Pancreas (tissue), 10 donors: ENCODE data around the gene SBNO2. TPM values are rescaled to one million over a fixed set of nuclear protein-coding genes. Genes with fewer than 3 reads are reported as not detected.
"Not testable (repeated sequence)": the region's sequence is repeated elsewhere in the genome, so short reads cannot be mapped to it uniquely, and the experiment has no call there.

Experiments
- ATAC-seq, 4 donors: fragments of 200-7000 bp; cut with Tn5 transposase; one replicate each; pipeline versions ENCODE4 v1.8.0 to v1.9.1; 2020; ENCODE audit warnings: mild to moderate bottlenecking in 4 of 4, moderate library complexity in 4 of 4
- DNase-seq, 6 donors: peaks; one replicate each; pipeline ENCODE4 v3.0.0-alpha.2; 2020
- FAIRE-seq: peaks from 2 replicates; lab custom pipeline; 2012; peaks lifted over from hg19 to GRCh38; lab: Jason Lieb, UNC
- H3K27ac ChIP-seq, 4 donors: fragments of 200-600 bp; sonication (generic); 1 replicate in 3 of 4; 2 replicates in 1 of 4; pipeline versions ENCODE4 v1.5.0 to v1.8.0; 2020
- H3K27me3 ChIP-seq, 4 donors: fragments of 200-600 bp; one replicate each; pipeline ENCODE4 v1.8.0; 2021
- H3K36me3 ChIP-seq, 3 donors: fragments of 200-600 bp; sonication (generic) in 1 of 3; one replicate each; pipeline versions ENCODE4 v1.5.0 to v1.8.0; 2020 to 2021
- H3K4me1 ChIP-seq, 3 donors: fragments of 200-600 bp; one replicate each; pipeline ENCODE4 v1.8.0; 2021
- H3K4me3 ChIP-seq, 4 donors: fragments of 200-600 bp; sonication (generic) in 2 of 4; one replicate each; pipeline versions ENCODE4 v1.5.0 to v1.8.0; 2020 to 2021
- H3K9me3 ChIP-seq, 4 donors: fragments of 200-600 bp; one replicate each; pipeline ENCODE4 v1.8.0; 2021
- WGBS, 2 donors: extraction: QIAGEN DNeasy Blood & Tissue Kit; methylation state at CpG; one replicate each; pipeline ENCODE4 v1.1.7; 2013; 5-methylcytosine and 5-hydroxymethylcytosine counted together
- intact Hi-C, 3 donors: fragments of 100-400 bp; cut with DNase I; formaldehyde crosslinking; loops; one replicate each; pipeline versions ENCODE4 v1.11.1 to v1.14.2; 2022
- polyA plus RNA-seq, 2 donors: library from polyadenylated mRNA; stranded (reverse); fragments of 200-250 nt; gene quantifications; one replicate each; pipeline ENCODE4 v1.2.3, GENCODE V29; 2013
- total RNA-seq, 6 donors: library from RNA; stranded (reverse); fragmentation: NEBNext Ultra II Directional in 4 of 6; extraction: Animal tissue kit (Norgen Biotek cat#: 25700) in 4 of 6; gene quantifications; one replicate each; pipeline versions ENCODE4 v1.2.1 to v1.2.4, GENCODE V29; 2021 to 2023
- TF ChIP-seq, protein P1 (sequence below), 4 donors: fragments of 200-600 bp; sonication (generic) in 3 of 4; IDR thresholded peaks; one replicate each; pipeline versions ENCODE4 v1.5.0 to v1.8.0; 2021; ENCODE audit warnings: antibody characterized with exemption in 4 of 4
- donor health status: healthy with polysubstance abuse.
- donor health status: DM: no; HTN: no; CAD: no; lungs with moderate emphysema.
- donor health status: DM: no; HTN: no; CAD: no.
- donor health status: control.
- donor health status: control.
- donor health status: Bipolar disorder and iron deficiency.
- donor health status: DM: yes; HTN: yes; CAD: no.
- donor health status: DM: no; HTN: no; CAD: no.
- donor health status: DM: no; HTN: no; CAD: no.
- donor health status: DM: yes; HTN: yes; CAD: no.

SBNO2 gene
- total and polyA plus RNA-seq, 8 donors = 16.8 to 53.9 (median 27.4) TPM

- intact Hi-C loops = loop anchor here in 1 of 3 donors (5.0 kb wide), 1 partner anchor 71 kb away; no protein-coding TSS in a partner anchor
- FAIRE-seq = no peak
- Histone ChIP-seq H3K36me3 (peaks cover 3 to 48% (median 31%) of the 10 kb centered on the region in 3 donors), H3K27me3 (no peaks in the 10 kb centered on the region), H3K4me3 (no peak overlapping the region), H3K27ac (no peak overlapping the region), H3K4me1 (peaks cover 0 to 7% (median 6%) of the 10 kb centered on the region in 3 donors), H3K9me3 (no peaks in the 10 kb centered on the region)
- 92 to 95% methylated on average over 35 of the region's 35 CpGs for WGBS, 2 donors
- ATAC-seq = no peak
- peak in 2 of 6 donors; percentile 33 to 79 for DNase-seq
- TF ChIP-seq, protein P1, sequence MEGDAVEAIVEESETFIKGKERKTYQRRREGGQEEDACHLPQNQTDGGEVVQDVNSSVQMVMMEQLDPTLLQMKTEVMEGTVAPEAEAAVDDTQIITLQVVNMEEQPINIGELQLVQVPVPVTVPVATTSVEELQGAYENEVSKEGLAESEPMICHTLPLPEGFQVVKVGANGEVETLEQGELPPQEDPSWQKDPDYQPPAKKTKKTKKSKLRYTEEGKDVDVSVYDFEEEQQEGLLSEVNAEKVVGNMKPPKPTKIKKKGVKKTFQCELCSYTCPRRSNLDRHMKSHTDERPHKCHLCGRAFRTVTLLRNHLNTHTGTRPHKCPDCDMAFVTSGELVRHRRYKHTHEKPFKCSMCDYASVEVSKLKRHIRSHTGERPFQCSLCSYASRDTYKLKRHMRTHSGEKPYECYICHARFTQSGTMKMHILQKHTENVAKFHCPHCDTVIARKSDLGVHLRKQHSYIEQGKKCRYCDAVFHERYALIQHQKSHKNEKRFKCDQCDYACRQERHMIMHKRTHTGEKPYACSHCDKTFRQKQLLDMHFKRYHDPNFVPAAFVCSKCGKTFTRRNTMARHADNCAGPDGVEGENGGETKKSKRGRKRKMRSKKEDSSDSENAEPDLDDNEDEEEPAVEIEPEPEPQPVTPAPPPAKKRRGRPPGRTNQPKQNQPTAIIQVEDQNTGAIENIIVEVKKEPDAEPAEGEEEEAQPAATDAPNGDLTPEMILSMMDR (IDR thresholded peaks at IDR 0.05) = no peak
These were observed 58.2 kb downstream of the SBNO2 start for GRCh38 chr19:1115646-1116420.

GRCh38 chr19:1114728-1115127 is 59.3 kb downstream of the SBNO2 start:
- H3K9me3 ChIP-seq, H3K4me1 ChIP-seq, H3K4me3 ChIP-seq, ATAC-seq, H3K27ac ChIP-seq, DNase-seq, H3K27me3 ChIP-seq, FAIRE-seq: not testable (repeated sequence)
- H3K36me3 ChIP-seq = peaks cover 2 to 41% (median 23%) of the 10 kb centered on the region in 3 donors
- 90 to 97% methylated on average over 9 of the region's 9 CpGs for WGBS, 2 donors
- intact Hi-C loops = loop anchor here in 2 of 3 donors (5.0 kb wide), 2 partner anchors 73 to 78 kb away; no protein-coding TSS in a partner anchor

- ATAC-seq (no peak), DNase-seq (peak in 3 of 6 donors; percentile 55 to 83 (median 61)), FAIRE-seq (no peak)
- H3K27ac ChIP-seq = peak overlapping the region in 3 of 4 donors; percentile 18 to 69 (median 41)
- H3K4me3 ChIP-seq = no peak overlapping the region
- WGBS, 2 donors = 92 to 94% methylated on average over 25 of the region's 25 CpGs
- intact Hi-C loops = loop anchor here in 1 of 3 donors (5.0 kb wide), 1 partner anchor 78 kb away; no protein-coding TSS in a partner anchor
- H3K9me3 ChIP-seq = no peaks in the 10 kb centered on the region
- peaks cover 0 to 7% (median 6%) of the 10 kb centered on the region in 3 donors for H3K4me1 ChIP-seq
- peaks cover 0 to 34% (median 16%) of the 10 kb centered on the region in 3 donors for H3K36me3 ChIP-seq
- no peaks in the 10 kb centered on the region for H3K27me3 ChIP-seq
- TF ChIP-seq, protein P1 (IDR thresholded peaks at IDR 0.05) = no peak
These were observed 60.0 kb downstream of the SBNO2 start for GRCh38 chr19:1113986-1114483.

DNA sequence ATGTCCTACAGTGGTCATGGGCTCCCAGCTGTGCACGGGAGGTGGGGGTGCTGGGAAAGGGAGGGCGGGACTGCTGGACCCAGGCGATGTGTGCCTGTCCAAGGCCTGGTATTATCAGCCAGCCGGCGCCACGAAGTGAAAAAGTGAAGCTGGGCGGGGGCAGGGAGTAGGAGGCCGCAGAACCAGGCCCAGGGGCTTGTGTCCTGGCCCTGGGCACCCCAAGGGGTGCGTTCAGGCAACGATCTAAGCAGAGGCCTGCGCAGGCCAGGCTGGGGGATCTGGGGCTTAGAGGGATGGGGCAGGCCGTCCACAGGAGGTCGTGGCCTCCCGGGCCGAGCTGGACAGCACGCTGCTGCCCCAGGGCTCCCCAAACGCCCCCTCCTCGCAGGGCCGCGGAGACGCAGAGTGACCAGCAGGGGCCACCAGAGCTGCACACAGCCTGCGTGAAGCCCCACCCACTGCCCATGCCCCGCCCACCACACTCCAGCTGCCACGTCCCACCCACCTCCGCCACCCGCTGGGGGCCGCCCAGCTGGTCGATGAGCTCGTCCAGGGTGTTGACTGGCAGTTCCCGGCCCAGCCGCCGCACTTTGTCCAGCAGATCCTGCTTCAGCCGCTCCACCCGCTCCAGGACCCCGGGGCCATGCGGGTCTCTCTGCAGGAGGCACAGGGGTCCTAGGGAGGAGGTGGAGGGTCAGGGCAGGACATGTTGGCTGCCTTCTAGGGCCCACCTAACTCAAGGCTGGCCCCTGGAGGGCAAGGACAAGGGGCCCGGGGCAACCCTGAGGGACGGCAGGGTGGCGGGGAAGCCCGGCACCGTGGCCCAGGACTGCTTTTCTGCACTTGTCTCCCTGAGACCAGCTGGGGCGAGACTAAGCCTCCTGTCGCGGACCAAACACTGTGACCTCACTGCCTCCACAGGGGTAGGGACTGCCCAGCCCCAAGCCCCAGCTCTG is 60.8 kb downstream of the SBNO2 start:
- peaks cover 0 to 7% (median 6%) of the 10 kb centered on the region in 3 donors for H3K4me1 ChIP-seq
- H3K36me3 ChIP-seq = peaks cover 0 to 31% (median 14%) of the 10 kb centered on the region in 3 donors
- TF ChIP-seq, protein P1 (IDR thresholded peaks at IDR 0.05) = peak; percentile 66 to 90 (median 84)
- H3K27me3 ChIP-seq = no peaks in the 10 kb centered on the region
- intact Hi-C loops = loop anchor here in 1 of 3 donors (5.0 kb wide), 1 partner anchor 79 kb away; no protein-coding TSS in a partner anchor
- H3K27ac ChIP-seq = peak overlapping the region in 3 of 4 donors; percentile 18 to 69 (median 41)
- ATAC-seq = peak; percentile 85 to 94 (median 92)
- no peak for FAIRE-seq
- WGBS, 2 donors = 28% methylated on average over 37 to 44 of the region's 44 CpGs
- DNase-seq = peak; percentile 95 to 98 (median 96)
- H3K9me3 ChIP-seq = no peaks in the 10 kb centered on the region
- H3K4me3 ChIP-seq = no peak overlapping the region
